Heart right ventricle (tissue), 16 donors: Measurements from ENCODE around the gene TEX22. TPM values are rescaled to one million over a fixed set of nuclear protein-coding genes. Genes with fewer than 3 reads are reported as not detected.

Experiments used
- ATAC-seq, 8 donors: fragments of 200-7000 bp; cut with Tn5 transposase; one replicate each; pipeline ENCODE4 v1.9.1; 2020; ENCODE audit warnings: mild to moderate bottlenecking in 8 of 8, moderate library complexity in 8 of 8, moderate number of reproducible peaks in 1 of 8
- DNase-seq, 2 donors: peaks; one replicate each; pipeline ENCODE4 v3.0.0-alpha.2; 2020
- H3K27ac ChIP-seq, 10 donors: fragments of 200-600 bp; sonication (generic) in 2 of 10; one replicate each; pipeline versions ENCODE4 v1.5.0 to v1.8.0; 2020 to 2022; ENCODE audit warnings: mild to moderate bottlenecking in 3 of 10
- H3K27me3 ChIP-seq, 7 donors: fragments of 200-600 bp; one replicate each; pipeline ENCODE4 v1.8.0; 2021 to 2022; ENCODE audit warnings: mild to moderate bottlenecking in 2 of 7
- H3K36me3 ChIP-seq, 9 donors: fragments of 200-600 bp; sonication (generic) in 1 of 9; one replicate each; pipeline versions ENCODE4 v1.5.0 to v1.8.0; 2020 to 2022; ENCODE audit warnings: mild to moderate bottlenecking in 2 of 9
- H3K4me1 ChIP-seq, 9 donors: fragments of 200-600 bp; sonication (generic) in 1 of 9; one replicate each; pipeline versions ENCODE4 v1.5.0 to v1.8.0; 2020 to 2022; ENCODE audit warnings: mild to moderate bottlenecking in 4 of 9
- H3K4me3 ChIP-seq, 10 donors: fragments of 200-600 bp; sonication (generic) in 2 of 10; one replicate each; pipeline versions ENCODE4 v1.5.0 to v1.8.0; 2020 to 2022; ENCODE audit warnings: mild to moderate bottlenecking in 7 of 10, moderate library complexity in 2 of 10
- H3K9me3 ChIP-seq, 11 donors: fragments of 200-600 bp in 10 of 11; sonication (generic) in 2 of 11; one replicate each; pipeline versions ENCODE4 v1.5.0 to v1.8.0; 2013 to 2022; ENCODE audit warnings: mild to moderate bottlenecking in 2 of 11, control low read depth in 1 of 11, moderate library complexity in 1 of 11
- WGBS, 2 donors: extraction: QIAGEN DNeasy Blood & Tissue Kit; methylation state at CpG; one replicate each; pipeline ENCODE4 v1.1.7; 2013; ENCODE audit warnings: inconsistent platforms in 1 of 2; 5-methylcytosine and 5-hydroxymethylcytosine counted together
- intact Hi-C, 10 donors: fragments of 100-400 bp; cut with DNase I; formaldehyde crosslinking; loops; one replicate each; pipeline versions ENCODE4 v1.11.1 to v1.14.2; 2022
- polyA plus RNA-seq, 2 donors: library from polyadenylated mRNA; stranded (reverse); fragments of 200-250 nt; gene quantifications; one replicate each; pipeline ENCODE4 v1.2.3, GENCODE V29; 2013
- total RNA-seq, 10 donors: library from RNA; stranded (reverse); fragmentation: NEBNext Ultra II Directional in 3 of 10; extraction: Animal tissue kit (Norgen Biotek cat#: 25700) in 3 of 10; gene quantifications; one replicate each; pipeline versions ENCODE4 v1.2.1 to v1.2.4, GENCODE V29; 2021 to 2023
- TF ChIP-seq, protein P1 (sequence below), 9 donors: fragments of 200-600 bp; sonication (generic) in 2 of 9; IDR thresholded peaks; one replicate each; pipeline versions ENCODE4 v1.5.0 to v1.8.0; 2021 to 2022; ENCODE audit warnings: antibody characterized with exemption in 9 of 9, mild to moderate bottlenecking in 5 of 9, moderate library complexity in 1 of 9
- donor health status: Arrhythmogenic right ventricular cardiomyopathy.
- donor health status: ischemic (EF 13 %, LVEDD 7.1; RV severe dilation, severe dysfunction).
- donor health status: healthy with polysubstance abuse.
- donor health status: DM: no; HTN: yes; CAD: no.
- donor health status: DM: no; HTN: no; CAD: no.
- donor health status: ischemic (EF 25% LVEDD 6.9; RV normal size, moderate dysfunction).
- donor health status: ischemic (EF 25% LVEDD 5.7; RV mildly dilated, moderate dysfunction).
- donor health status: healthy.
- donor health status: DM: yes; HTN: yes; CAD: no.
- donor health status: Ischemic cardiomyopathy.
- donor health status: ischemic (EF 35%, LVEDD 5.7; RV mildly dilated, moderate dysfunction).
- donor health status: nonischemic (EF 11% LVEDD 7.7; RV severe dilation, severe dysfunction).
- donor health status: DM: yes; HTN: yes; CAD: no.
- donor health status: PGD.
- donor health status: ischemic (EF 29% LVEDD 5.4; RV normal size, mild dysfunction).
- donor health status: nonischemic (EF 23%, LVEDD 6.1; RV moderate dilation, normal function).

Gene TEX22
- total and polyA plus RNA-seq, 12 donors = 0.07 to 2.0 (median 0.66) TPM; not detected in 2

DNA sequence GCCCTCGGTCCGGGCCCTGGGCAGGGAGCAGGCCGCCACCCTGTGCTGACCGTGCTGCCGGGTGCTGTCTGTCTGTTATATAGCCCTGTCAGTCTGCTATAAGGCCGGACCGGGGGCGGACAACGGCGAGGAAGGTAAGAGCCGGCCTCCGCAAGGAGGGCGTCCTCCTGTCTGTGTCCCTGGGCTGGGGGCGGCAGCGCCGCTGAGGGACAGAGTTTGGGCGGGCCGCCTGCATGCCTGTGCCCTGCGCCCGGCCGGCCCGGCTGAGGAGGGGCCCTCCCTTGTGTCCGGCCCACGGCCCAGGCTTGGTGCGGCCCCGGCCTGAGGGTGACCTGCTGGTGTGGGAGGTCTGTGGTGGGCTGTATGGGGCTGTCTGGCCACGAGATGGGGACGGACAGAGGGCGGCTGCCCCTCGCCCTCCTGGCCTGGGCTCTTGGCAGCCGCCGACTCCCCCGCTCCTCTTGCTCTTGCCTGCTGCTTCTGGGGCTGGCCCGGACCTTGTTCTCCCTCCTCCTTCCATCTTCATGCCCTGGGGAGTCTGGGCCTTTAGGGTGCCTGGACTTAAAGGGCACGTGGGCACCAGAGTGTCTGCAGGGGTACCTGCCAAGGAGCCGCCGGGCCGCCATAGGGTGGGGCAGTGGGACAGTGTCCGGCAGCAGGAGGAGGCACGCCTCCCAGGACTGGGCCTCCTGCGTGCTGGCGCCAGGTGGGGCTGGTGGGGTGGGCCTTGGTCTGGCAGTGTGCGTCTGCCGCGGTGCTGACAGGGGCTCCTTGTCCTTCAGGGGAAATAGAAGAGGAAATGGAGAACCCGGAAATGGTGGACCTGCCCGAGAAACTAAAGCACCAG, 51.2 kb downstream of the TEX22 start:
- DNase-seq (peak in 1 of 2 donors; percentile 17), ATAC-seq (peak in 3 of 8 donors; percentile 7 to 29 (median 13))
- Histone ChIP-seq H3K4me1 (peaks cover 11 to 34% (median 18%) of the 10 kb centered on the region in 9 donors), H3K36me3 (peaks cover 0 to 62% (median 12%) of the 10 kb centered on the region in 9 donors), H3K27me3 (no peaks in the 10 kb centered on the region), H3K4me3 (no peak overlapping the region), H3K9me3 (no peaks in the 10 kb centered on the region), H3K27ac (peak overlapping the region in 5 of 10 donors; percentile 6 to 71 (median 53))
- TF ChIP-seq, protein P1, sequence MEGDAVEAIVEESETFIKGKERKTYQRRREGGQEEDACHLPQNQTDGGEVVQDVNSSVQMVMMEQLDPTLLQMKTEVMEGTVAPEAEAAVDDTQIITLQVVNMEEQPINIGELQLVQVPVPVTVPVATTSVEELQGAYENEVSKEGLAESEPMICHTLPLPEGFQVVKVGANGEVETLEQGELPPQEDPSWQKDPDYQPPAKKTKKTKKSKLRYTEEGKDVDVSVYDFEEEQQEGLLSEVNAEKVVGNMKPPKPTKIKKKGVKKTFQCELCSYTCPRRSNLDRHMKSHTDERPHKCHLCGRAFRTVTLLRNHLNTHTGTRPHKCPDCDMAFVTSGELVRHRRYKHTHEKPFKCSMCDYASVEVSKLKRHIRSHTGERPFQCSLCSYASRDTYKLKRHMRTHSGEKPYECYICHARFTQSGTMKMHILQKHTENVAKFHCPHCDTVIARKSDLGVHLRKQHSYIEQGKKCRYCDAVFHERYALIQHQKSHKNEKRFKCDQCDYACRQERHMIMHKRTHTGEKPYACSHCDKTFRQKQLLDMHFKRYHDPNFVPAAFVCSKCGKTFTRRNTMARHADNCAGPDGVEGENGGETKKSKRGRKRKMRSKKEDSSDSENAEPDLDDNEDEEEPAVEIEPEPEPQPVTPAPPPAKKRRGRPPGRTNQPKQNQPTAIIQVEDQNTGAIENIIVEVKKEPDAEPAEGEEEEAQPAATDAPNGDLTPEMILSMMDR (IDR thresholded peaks at IDR 0.05) = peak in 1 of 9 donors; percentile 5
- intact Hi-C loops = loop anchor here in 8 of 10 donors (2.0 to 10.0 kb wide), 7 partner anchors 38 to 78 kb away; partner anchors contain the start of genes TMEM121 (in 3 of the 8), CRIP1 (in 2 of the 8) and TEDC1 (in 1 of the 8)
- WGBS, 2 donors = 83 to 85% methylated on average over 47 of the region's 47 CpGs

DNA sequence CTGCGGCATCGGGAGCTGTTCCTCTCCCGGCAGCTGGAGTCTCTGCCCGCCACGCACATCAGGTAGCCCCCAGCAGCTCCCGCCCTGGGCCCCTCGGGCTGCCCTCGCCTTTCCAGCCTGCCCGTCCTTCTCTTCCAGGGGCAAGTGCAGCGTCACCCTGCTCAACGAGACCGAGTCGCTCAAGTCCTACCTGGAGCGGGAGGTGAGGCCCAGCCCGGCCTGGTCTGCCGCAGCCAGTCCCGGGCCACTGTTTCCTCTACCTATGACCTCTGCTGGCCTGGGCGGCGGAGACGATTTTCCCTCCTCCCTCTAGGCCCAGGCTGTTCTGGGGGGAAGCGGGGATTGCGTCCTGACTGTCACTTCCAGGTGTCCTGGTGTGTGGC, 51.8 kb downstream of the TEX22 start:
- WGBS, 2 donors = 82 to 89% methylated on average over 22 of the region's 22 CpGs
- peaks cover 11 to 34% (median 18%) of the 10 kb centered on the region in 9 donors for H3K4me1 ChIP-seq
- no peaks in the 10 kb centered on the region for H3K9me3 ChIP-seq
- intact Hi-C loops = no loop called here
- ATAC-seq (no peak), DNase-seq (peak in 1 of 2 donors; percentile 14)
- TF ChIP-seq, protein P1 (IDR thresholded peaks at IDR 0.05) = no peak
- no peaks in the 10 kb centered on the region for H3K27me3 ChIP-seq
- no peak overlapping the region for H3K4me3 ChIP-seq
- H3K27ac ChIP-seq = peak overlapping the region in 1 of 10 donors; percentile 22
- peaks cover 0 to 68% (median 17%) of the 10 kb centered on the region in 9 donors for H3K36me3 ChIP-seq

DNA sequence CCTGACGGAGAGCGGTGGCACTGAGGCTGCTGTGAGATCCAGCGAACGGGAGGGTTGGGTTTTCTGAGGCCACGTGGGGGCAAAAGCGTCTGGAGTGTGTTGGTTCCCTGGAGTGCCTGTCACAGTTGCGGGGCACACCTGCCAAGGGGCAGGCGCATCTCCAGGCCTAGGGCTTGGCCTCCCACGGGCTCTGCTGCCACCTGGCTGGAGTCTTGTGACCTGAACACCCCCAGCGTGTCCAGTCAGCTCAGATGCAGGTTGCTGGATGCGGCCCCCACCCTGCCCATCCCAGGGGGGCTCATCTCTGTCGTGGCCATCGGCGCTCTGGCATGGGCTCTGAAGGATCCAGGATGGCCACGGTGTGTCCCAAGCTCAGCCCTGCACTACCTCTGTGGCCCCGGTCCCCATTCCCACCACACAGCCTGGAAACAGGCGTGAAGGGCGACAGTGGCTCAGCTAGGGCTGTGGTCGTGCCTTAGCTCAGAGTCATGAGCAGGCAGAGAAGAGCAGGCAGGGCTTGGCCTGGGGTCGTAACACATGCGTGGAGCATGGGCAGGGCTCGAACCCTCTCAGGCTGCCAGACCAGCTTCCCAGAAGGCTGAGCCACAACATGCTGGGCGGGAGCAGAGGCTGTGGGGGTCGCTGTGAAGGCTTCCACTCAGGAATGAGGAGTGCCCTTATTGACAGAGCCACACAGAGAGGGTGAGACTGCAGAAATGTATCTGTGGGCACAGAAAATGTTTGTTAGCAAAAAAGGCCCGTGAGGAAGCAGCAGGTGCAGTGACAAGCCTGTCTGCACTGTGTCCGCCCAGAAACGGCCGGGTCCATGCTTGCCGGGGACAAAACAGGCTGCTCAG, 52.8 kb downstream of the TEX22 start:
- H3K4me3 ChIP-seq = no peak overlapping the region
- H3K27me3 ChIP-seq = no peaks in the 10 kb centered on the region
- 92% methylated on average over 29 of the region's 29 CpGs for WGBS, 2 donors
- no peak for ATAC-seq
- intact Hi-C loops = no loop called here
- H3K9me3 ChIP-seq = no peaks in the 10 kb centered on the region
- TF ChIP-seq, protein P1 (IDR thresholded peaks at IDR 0.05) = no peak
- H3K4me1 ChIP-seq = peaks cover 11 to 34% (median 18%) of the 10 kb centered on the region in 9 donors
- H3K36me3 ChIP-seq = peaks cover 0 to 72% (median 18%) of the 10 kb centered on the region in 9 donors
- peak in 1 of 2 donors; percentile 9 for DNase-seq
- H3K27ac ChIP-seq = no peak overlapping the region

DNA sequence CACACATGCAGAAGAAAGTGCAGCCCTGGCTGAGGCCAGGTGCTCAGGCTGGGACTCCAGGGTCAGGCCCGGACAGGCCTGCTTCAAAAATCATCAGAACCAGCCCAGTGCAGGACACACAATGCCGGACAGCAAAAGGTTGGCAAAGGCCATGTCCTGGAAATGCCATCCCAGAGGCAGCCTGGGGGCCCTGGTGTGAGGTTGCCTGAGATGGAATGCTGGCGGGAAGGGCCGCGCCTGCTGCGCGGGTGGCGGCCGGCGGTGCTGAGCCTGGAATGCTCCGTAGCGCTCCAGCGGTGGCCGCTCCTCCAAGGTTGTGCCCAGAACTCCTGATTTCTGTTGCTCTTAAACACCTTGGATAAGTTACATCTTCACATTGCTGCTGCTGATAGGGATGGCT, 54.6 kb downstream of the TEX22 start:
- peak in 1 of 2 donors; percentile 11 for DNase-seq
- 90 to 91% methylated on average over 14 of the region's 14 CpGs for WGBS, 2 donors
- TF ChIP-seq, protein P1 (IDR thresholded peaks at IDR 0.05) = no peak
- no peaks in the 10 kb centered on the region for H3K9me3 ChIP-seq
- intact Hi-C loops = no loop called here
- no peak overlapping the region for H3K27ac ChIP-seq
- ATAC-seq = no peak
- H3K4me1 ChIP-seq = peaks cover 11 to 26% (median 15%) of the 10 kb centered on the region in 9 donors
- H3K36me3 ChIP-seq = peaks cover 0 to 84% (median 22%) of the 10 kb centered on the region in 9 donors
- no peak overlapping the region for H3K4me3 ChIP-seq
- no peaks in the 10 kb centered on the region for H3K27me3 ChIP-seq
